Umbilical cord (tissue), 2 donors: ENCODE data around the gene CARD16. TPM values are rescaled to one million over a fixed set of nuclear protein-coding genes. Genes with fewer than 3 reads are reported as not detected.
"Not testable (repeated sequence)": the region's sequence is repeated elsewhere in the genome, so short reads cannot be mapped to it uniquely, and the experiment has no call there.

Source experiments
- DNase-seq: peaks from one replicate; pipeline ENCODE4 v3.0.0-alpha.2; 2015; ENCODE audit warnings: low spot score
- total RNA-seq: library from RNA; depleted of rRNA; stranded (reverse); fragments of >200 nt; gene quantifications from one replicate; pipeline ENCODE4 v1.2.3, GENCODE V29; 2014; ENCODE audit warnings: low replicate concordance; ENCODE audit not compliant: insufficient read depth

Gene CARD16
- total RNA-seq, 1 donor from 2014 or later = 6.7 TPM

GRCh38 chr11:105051559-105051958 lies 6.4 kb upstream of the CARD16 start:
- DNase-seq = no peak

GRCh38 chr11:105049481-105049880 lies 4.3 kb upstream of the CARD16 start:
- no peak for DNase-seq

GRCh38 chr11:105046898-105047579 lies 1.9 kb upstream of the CARD16 start:
- DNase-seq = peak; percentile 82

- peak; percentile 17 for DNase-seq
Measured at GRCh38 chr11:105045676-105046296, 651 bp upstream of the CARD16 start.

GRCh38 chr11:105042178-105042577 lies 3.0 kb downstream of the CARD16 start:
- no peak for DNase-seq

- no peak for DNase-seq
Measured at GRCh38 chr11:105040703-105041102, 4.4 kb downstream of the CARD16 start.

GRCh38 chr11:105034813-105035620 lies 10.1 kb downstream of the CARD16 start, which contains the start of gene CASP1:
CASP1 (minus strand) TSS chr11:105035144; CDS start chr11:105035113, 31 bp downstream.
- peak; percentile 84 for DNase-seq

GRCh38 chr11:105034388-105034787 lies 10.7 kb downstream of the CARD16 start:
- DNase-seq = not testable (repeated sequence)

GRCh38 chr11:105033781-105034180 lies 11.4 kb downstream of the CARD16 start:
- no peak for DNase-seq

GRCh38 chr11:105033343-105033742 lies 11.8 kb downstream of the CARD16 start:
- no peak for DNase-seq

- no peak for DNase-seq
Measured at GRCh38 chr11:105032495-105032894, 12.6 kb downstream of the CARD16 start.

GRCh38 chr11:105027678-105028077 lies 17.5 kb downstream of the CARD16 start:
- DNase-seq = no peak

- no peak for DNase-seq
Measured at GRCh38 chr11:105024394-105024793, 20.7 kb downstream of the CARD16 start.

- DNase-seq = no peak
Measured at GRCh38 chr11:105023003-105023402, 22.1 kb downstream of the CARD16 start, which contains the start of gene CASP5. CASP5 (minus strand) TSS chr11:105023168; CDS start chr11:105023136, 32 bp downstream.

GRCh38 chr11:105022527-105022926 lies 22.6 kb downstream of the CARD16 start:
- DNase-seq = no peak

- DNase-seq = no peak
Measured at GRCh38 chr11:105007463-105007862, 37.7 kb downstream of the CARD16 start.

GRCh38 chr11:105005451-105005845 lies 39.7 kb downstream of the CARD16 start:
- no peak for DNase-seq

GRCh38 chr11:105004021-105004420 lies 41.1 kb downstream of the CARD16 start:
- DNase-seq = no peak

GRCh38 chr11:105003151-105003550 lies 42.0 kb downstream of the CARD16 start:
- no peak for DNase-seq

- DNase-seq = no peak
Measured at GRCh38 chr11:105000797-105001196, 44.3 kb downstream of the CARD16 start.

- DNase-seq = no peak
Measured at GRCh38 chr11:105000167-105000566, 45.0 kb downstream of the CARD16 start.

GRCh38 chr11:104999721-105000120 lies 45.4 kb downstream of the CARD16 start:
- DNase-seq = no peak
